Erythroblast (primary cell): ENCODE results near the gene HOXD8.

Experiments used
- GATA1 ChIP-seq: IDR thresholded peaks from 2 replicates; pipeline ENCODE4 v1.6.1; 2011; ENCODE audit warnings: low read depth, mild to moderate bottlenecking, control low read depth, low read length, moderate library complexity
- POLR2A ChIP-seq: IDR thresholded peaks from 2 replicates; pipeline ENCODE4 v1.6.1; 2011; ENCODE audit warnings: mild to moderate bottlenecking, low read length

DNA sequence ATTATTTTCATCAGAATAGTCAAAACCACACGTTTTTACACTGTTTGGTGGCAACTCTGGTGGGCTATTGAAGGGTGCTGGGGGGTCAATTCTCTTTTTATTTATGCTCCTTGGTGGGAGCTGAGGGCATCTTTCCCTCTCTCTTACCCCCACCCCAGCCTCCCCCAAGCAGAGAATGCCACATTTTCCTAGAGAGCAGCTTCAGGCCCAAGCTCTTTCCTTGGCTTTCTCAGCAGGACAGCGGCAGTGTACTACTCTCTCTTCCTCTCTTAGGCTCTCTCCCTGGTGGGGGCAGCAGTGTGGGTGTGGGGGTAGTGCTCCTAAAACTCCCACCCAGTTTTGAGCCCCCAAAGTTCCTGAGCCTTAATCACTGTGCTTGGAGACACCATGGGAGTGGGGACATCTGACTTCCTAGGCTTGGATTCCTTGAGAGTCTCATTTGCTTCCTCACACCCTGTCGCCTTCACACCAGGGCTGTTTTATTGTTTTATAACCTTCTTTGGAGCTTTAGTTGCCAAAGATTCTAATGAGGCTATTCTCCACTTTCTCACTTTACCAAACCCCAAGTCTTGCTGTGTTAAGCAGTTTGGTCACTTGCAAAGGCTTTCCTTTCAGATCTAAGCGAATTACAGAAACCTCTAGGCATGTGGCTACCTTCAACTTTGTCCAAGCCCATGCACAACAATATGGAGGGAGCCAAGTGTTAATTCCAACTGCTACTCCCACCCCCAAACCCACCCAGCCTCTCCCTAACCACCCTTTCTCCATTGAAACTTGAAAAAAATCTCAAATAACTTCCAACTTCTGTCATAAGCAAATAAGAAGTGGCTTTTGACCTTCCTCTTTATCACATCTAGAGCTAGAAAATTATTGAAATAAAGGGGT, 15.8 kb downstream of the HOXD8 start:
- TF ChIP-seq POLR2A (no peak), GATA1 (no peak)
